Stimulated activated CD4-positive, alpha-beta T cell treated with anti-CD3 and anti-CD28 coated beads, TNF-alpha, amount 100 ng/mL, for 48 hours (primary cell): ENCODE data around the gene SEC22C.
"Not testable (repeated sequence)": the region's sequence is repeated elsewhere in the genome, so short reads cannot be mapped to it uniquely, and the experiment has no call there.

Experiments
- DNase-seq, 3 donors: peaks; one replicate each; pipeline ENCODE4 v3.0.0-alpha.2; 2020; ENCODE audit warnings: low read depth in 3 of 3

Gene SEC22C, protein sequence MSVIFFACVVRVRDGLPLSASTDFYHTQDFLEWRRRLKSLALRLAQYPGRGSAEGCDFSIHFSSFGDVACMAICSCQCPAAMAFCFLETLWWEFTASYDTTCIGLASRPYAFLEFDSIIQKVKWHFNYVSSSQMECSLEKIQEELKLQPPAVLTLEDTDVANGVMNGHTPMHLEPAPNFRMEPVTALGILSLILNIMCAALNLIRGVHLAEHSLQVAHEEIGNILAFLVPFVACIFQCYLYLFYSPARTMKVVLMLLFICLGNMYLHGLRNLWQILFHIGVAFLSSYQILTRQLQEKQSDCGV

DNA sequence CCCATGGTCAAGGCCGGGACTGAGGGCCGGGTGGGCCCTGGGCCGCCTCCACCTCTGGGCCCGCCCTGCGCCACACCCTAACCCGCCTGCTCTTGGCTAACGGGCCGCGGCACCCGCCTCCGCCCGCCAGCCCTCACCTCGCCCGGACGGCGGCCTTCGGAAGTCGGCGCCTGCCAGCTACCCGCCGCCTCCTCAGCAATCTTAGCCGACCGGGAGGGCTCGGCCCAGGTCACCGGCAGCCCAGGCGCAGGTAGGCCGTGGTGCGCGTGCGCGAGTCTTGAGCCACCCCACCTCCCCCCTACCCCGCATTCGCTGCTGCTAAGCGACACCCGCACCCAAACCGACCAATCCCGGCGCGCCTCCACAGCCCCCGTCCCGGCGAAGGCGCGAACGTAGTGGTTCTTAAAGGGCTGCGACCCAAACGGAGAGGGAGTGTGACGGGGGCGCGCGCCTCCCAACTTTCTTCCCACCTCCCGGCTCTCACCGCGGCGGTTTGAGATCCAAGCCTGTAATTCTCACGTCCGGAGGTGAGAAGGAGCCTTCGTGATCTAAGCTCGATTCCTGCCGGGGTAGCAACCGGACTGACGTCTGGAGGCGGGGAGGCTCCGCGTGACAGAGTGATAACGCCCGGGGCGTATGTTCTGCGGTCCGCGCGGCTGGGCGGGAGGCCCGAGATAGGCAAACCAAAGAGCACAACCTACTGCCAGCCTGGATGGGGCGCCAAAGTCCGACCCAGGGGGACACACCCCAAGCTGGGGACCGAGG, at the start of gene SEC22C:
Gene SEC22C, minus strand, starts transcription at position 259 of the 765 bp plus-strand sequence. CDS start 12,921 bp downstream, outside the sequence.
- peak; percentile 92 to 96 (median 92) for DNase-seq

GRCh38 chr3:42613462-42613861, 31.7 kb upstream of the SEC22C start:
- no peak for DNase-seq

GRCh38 chr3:42612928-42613327, 31.2 kb upstream of the SEC22C start:
- DNase-seq = no peak

DNA sequence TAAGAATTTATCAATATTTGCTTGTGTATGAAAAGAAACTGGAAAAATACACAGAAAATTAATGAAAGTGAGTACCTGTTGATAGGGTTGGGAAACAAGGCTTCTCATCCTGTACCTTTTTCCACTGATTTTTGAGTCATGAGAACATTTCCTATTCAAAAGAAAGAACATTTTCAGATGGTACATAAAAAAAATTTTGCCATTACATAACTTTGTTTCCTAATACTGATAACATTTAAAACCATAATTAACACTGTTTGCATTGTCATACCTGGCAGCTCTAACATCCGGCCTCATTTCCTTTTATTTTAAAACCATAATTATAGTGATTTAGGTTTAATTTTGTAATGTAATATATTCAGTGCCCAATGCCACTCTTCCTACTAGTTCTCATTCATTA, 30.4 kb upstream of the SEC22C start:
- no peak for DNase-seq

DNA sequence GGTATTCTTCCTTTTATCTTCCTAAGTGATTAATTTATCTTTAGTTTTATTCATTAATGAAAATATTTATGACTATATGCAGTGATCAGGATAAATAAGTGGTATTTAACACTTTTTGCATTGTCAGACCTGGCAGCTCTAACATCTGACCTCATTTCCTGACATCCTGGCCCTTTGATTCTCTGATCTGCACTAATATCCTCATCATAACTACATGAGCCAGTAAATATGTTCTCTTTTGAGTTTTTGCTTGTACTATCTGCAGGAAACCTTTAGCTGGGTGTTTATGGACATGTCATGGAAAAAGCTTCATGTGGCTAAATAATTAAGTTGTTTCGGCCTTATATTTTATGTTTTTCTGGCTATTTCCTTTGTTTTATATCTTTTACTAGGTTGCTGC, 29.2 kb upstream of the SEC22C start:
- DNase-seq = no peak

- no peak for DNase-seq
Measured at GRCh38 chr3:42608581-42608980, 26.8 kb upstream of the SEC22C start.

GRCh38 chr3:42605546-42606173, 23.9 kb upstream of the SEC22C start:
- no peak for DNase-seq

DNA sequence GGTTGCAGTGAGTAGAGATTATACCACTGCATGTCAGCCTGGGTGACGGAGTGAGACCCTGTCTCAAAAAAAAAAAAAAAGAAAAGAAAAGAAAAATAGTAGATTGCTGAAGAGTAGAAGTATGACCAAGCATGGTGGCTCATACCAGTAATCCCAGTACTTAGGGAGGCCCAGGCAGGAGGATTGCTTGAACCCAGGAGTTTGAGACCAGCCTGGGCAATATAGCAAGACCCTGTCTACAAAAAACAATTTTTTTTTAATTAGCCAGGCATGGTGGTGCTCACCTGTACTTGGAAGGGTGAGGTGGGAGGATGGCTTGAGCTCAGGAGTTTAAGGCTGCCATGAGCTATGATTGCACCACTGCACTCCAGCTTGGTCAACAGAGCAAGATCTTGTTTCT, 21.2 kb upstream of the SEC22C start:
- no peak for DNase-seq

- no peak for DNase-seq
Measured at GRCh38 chr3:42601896-42602581, 20.3 kb upstream of the SEC22C start.

- peak in 2 of 3 donors; percentile 35 to 46 for DNase-seq
Measured at GRCh38 chr3:42600958-42601675, 19.4 kb upstream of the SEC22C start.

DNA sequence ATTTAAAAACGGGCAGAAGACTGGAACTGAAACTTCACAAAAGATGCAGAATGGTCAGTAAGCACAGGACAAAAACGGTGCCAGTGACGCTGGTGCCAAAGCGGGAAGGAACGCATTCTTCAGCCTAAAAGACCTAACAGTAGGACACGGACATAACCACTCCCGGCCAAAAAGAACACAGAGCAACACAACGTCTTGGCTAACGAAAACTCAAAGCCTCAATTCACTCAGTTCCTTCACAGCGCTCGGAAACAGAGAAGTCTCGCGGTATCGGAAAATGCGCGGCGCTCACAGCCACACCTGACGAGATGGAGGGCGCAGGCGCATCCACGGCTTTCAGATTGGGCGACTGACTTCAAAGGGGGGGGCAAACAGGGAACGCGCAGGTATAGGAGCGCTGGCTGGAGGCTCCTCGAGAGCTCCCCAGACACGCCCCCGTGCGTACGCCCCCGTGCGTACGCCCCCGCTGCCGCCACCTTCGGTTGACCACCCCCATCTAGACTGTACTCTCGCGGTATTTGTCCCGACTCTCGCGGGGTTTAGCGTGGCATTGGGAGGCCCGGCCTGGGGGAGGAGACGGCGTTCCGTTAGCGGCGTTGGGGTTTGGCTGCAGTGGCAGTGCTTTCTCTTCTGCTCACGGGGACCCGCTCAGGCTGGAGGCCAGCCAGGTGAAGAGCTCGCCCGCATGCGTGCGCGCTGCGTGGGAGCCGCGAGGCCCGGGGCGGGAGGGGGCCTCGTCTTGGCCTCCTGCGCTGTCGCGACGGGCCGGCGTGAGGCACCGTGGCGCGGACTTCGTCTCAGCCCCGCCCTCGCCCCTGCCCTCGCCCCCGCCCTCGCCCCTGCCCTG, 18.6 kb upstream of the SEC22C start, which contains the start of gene NKTR:
Gene NKTR, plus strand, starts transcription at position 576 of the 847 bp plus-strand sequence. CDS start 321 bp downstream, outside the sequence.
- peak; percentile 98 to 100 (median 99) for DNase-seq

- not testable (repeated sequence) for DNase-seq
Measured at GRCh38 chr3:42597098-42597497, 15.3 kb upstream of the SEC22C start.

GRCh38 chr3:42595682-42596081, 13.9 kb upstream of the SEC22C start:
- no peak for DNase-seq

DNA sequence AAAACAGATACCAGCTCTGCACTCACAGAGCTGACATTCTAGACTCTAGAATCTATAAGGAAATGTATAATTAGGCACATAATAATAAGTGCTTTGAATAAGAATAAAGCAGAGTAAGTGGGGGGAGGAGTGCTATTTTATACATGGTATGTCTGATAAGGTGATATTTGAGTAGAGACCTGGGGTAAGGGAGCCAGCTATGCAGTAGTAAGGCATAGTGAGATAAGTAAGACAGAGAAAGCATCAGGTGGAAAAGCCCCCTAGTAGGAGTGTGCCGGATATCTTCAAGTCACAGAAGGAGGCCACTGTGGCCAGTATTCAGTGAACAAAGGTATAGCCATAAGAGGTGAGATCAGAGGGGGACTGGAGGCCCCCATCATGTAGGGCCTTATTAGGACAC, 11.9 kb upstream of the SEC22C start:
- no peak for DNase-seq

- DNase-seq = no peak
Measured at GRCh38 chr3:42591811-42592210, 10.0 kb upstream of the SEC22C start.

DNA sequence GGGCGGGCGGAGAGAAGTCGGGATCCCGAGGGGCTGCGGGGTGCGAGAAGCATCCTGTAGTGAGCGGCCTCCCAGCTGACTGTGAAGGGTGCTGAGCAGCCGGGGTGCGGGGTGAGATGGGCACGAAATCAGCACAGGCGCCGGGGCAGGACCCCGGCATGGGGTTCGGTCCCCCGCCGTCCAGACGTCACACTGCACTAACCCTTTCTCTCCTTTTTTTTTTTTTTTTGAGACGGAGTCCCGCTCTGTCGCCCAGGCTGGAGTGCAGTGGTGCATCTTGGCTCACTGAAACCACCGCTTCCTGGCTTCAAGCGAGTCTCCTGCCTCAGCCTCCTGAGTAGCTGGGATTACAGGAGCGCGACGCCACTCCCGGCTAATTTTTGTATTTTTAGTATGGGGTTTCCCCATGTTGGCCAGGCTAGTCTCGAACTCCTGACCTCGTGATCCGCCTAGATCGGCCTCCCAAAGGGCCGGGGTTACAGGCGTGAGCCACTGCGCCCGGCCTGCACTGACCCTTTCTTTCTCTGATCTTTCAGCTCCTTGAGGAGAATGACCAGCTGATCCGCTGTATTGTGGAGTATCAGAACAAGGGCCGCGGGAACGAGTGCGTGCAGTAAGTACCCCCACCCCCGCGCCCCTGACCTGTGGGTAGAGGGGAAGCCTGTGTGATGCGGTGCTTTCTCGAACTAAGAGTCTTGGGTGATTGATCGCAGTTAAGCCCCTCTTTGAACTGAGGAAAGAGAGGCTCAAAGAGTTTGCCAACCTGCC, 9.4 kb upstream of the SEC22C start:
- no peak for DNase-seq

GRCh38 chr3:42589382-42590109, 7.8 kb upstream of the SEC22C start:
- DNase-seq = no peak

GRCh38 chr3:42588625-42589024, 6.9 kb upstream of the SEC22C start:
- DNase-seq = no peak
